Panc1 (cell line): Measurements from ENCODE around the gene LLGL2.

Source experiments
- CTCF ChIP-seq: fragments of 450-650 bp; IDR thresholded peaks from 2 replicates; pipeline ENCODE4 v1.5.1; 2017; ENCODE audit warnings: mild to moderate bottlenecking
- POLR2AphosphoS5 ChIP-seq: IDR thresholded peaks from 2 replicates; pipeline ENCODE4 v1.6.1; 2012; ENCODE audit warnings: mild to moderate bottlenecking, low read depth, low read length, moderate library complexity

GRCh38 chr17:75591722-75592302 is 66.3 kb downstream of the LLGL2 start:
- TF ChIP-seq CTCF (no peak), POLR2AphosphoS5 (no peak)
